PC-3 (cell line): ENCODE results near the gene GLRA3. TPM values are rescaled to one million over a fixed set of nuclear protein-coding genes. Genes with fewer than 3 reads are reported as not detected.

Experiments used
- ATAC-seq: fragments of 200-7000 bp; cut with Tn5 transposase; 2 replicates; pipeline ENCODE4 v1.9.1; 2020; ENCODE audit warnings: mild to moderate bottlenecking, moderate library complexity
- Bru-seq: library from RNA; stranded (reverse); fragments of 400-500 nt; gene quantifications from one replicate; lab custom pipeline; 2021; lab: Mats Ljungman, UMichigan
- BruChase-seq, 2 experiments: library from RNA; stranded (reverse); fragments of 400-500 nt; gene quantifications; one replicate each; lab custom pipeline; 2021; lab: Mats Ljungman, UMichigan
- BruUV-seq: library from RNA; stranded (reverse); fragments of 400-500 nt; replicated peaks from 2 replicates; lab custom pipeline; 2021; lab: Mats Ljungman, UMichigan
- CTCF ChIA-PET: fragments of 300-600 bp; sonication (Branson Sonifier 250); formaldehyde crosslinking; loops from one replicate; lab custom pipeline; 2022; ENCODE audit warnings: antibody characterized with exemption; lab: Charles Lee
- POLR2A ChIA-PET: fragments of 300-600 bp; sonication (Branson Sonifier 250); formaldehyde crosslinking; loops from one replicate; lab custom pipeline; 2022; ENCODE audit warnings: antibody characterized with exemption; ENCODE audit not compliant: unreplicated experiment; lab: Charles Lee
- DNase-seq: peaks from one replicate; pipeline ENCODE4 v3.0.0-alpha.2; 2015
- H2AFZ ChIP-seq: fragments of 300-600 bp; sonication (generic); 2 replicates; pipeline ENCODE4 v1.6.0; 2016; ENCODE audit warnings: antibody characterized with exemption, low read length
- H3F3A ChIP-seq: fragments of 300-600 bp; sonication (generic); one replicate; pipeline ENCODE4 v1.6.0; 2017; ENCODE audit warnings: antibody characterized with exemption, low read length, control low read depth, mild to moderate bottlenecking; ENCODE audit not compliant: unreplicated experiment
- H3K27ac ChIP-seq: fragments of 300-600 bp; sonication (generic); 2 replicates; pipeline ENCODE4 v1.5.1; 2016; ENCODE audit warnings: mild to moderate bottlenecking, low read length
- H3K27me3 ChIP-seq: fragments of 300-600 bp; sonication (generic); 2 replicates; pipeline ENCODE4 v1.6.1; 2016; ENCODE audit warnings: low read length, mixed read lengths
- H3K36me3 ChIP-seq: fragments of 300-600 bp; sonication (generic); 2 replicates; pipeline ENCODE4 v1.6.1; 2016; ENCODE audit warnings: low read depth, mixed run types, low read length, mixed read lengths
- H3K4me1 ChIP-seq: fragments of 300-600 bp; sonication (generic); 2 replicates; pipeline ENCODE4 v1.5.1; 2016; ENCODE audit warnings: low read length; ENCODE audit not compliant: insufficient read depth
- H3K4me2 ChIP-seq: fragments of 300-600 bp; sonication (generic); 2 replicates; pipeline ENCODE4 v1.6.0; 2016; ENCODE audit warnings: low read length
- H3K4me3 ChIP-seq: fragments of 300-600 bp; sonication (generic); 2 replicates; pipeline ENCODE4 v1.5.1; 2016; ENCODE audit warnings: mild to moderate bottlenecking, low read length, mixed read lengths
- H3K79me2 ChIP-seq: fragments of 300-600 bp; sonication (generic); 2 replicates; pipeline ENCODE4 v1.6.1; 2017; ENCODE audit warnings: low read length, mixed read lengths
- H3K9ac ChIP-seq: fragments of 300-600 bp; sonication (generic); 2 replicates; pipeline ENCODE4 v1.6.0; 2016; ENCODE audit warnings: mild to moderate bottlenecking, low read length
- H3K9me2 ChIP-seq: fragments of 300-600 bp; sonication (generic); replicated peaks from 2 replicates; pipeline ENCODE4 v1.6.1; 2016; ENCODE audit warnings: mixed run types, low read length, mixed read lengths
- H3K9me3 ChIP-seq: fragments of 300-600 bp; sonication (generic); 2 replicates; pipeline ENCODE4 v1.6.1; 2016; ENCODE audit warnings: low read length, mixed read lengths
- H4K20me1 ChIP-seq: fragments of 300-600 bp; sonication (generic); 2 replicates; pipeline ENCODE4 v1.6.1; 2016; ENCODE audit warnings: low read length, mixed read lengths
- EZH2 ChIP-seq: fragments of 300-600 bp; sonication (generic); IDR thresholded peaks from one replicate; pipeline ENCODE4 v1.6.1; 2017; ENCODE audit warnings: antibody characterized with exemption, mild to moderate bottlenecking, low read length; ENCODE audit not compliant: unreplicated experiment
- EZH2phosphoT487 ChIP-seq: fragments of 300-600 bp; sonication (generic); IDR thresholded peaks from 2 replicates; pipeline ENCODE4 v1.6.1; 2018; ENCODE audit warnings: mild to moderate bottlenecking, antibody characterized with exemption, low read length, borderline replicate concordance
- intact Hi-C: fragments of 100-400 bp; cut with micrococcal nuclease; formaldehyde crosslinking; loops from 2 replicates; pipeline ENCODE4 v1.9.0; 2023
- long read RNA-seq: library from polyadenylated mRNA; unstranded; transcript quantifications from one replicate; pipeline ENCODE4 v2.0.0, GENCODE V29; 2021; ENCODE audit not compliant: unreplicated experiment
- total RNA-seq: library from RNA; depleted of rRNA; stranded (reverse); fragments of >200 nt; gene quantifications from 2 replicates; pipeline ENCODE4 v1.2.3, GENCODE V29; 2014; rRNA removed
- TF ChIP-seq, protein P1 (sequence below): fragments of 300-600 bp; sonication (generic); conservative IDR thresholded peaks from 2 replicates; pipeline ENCODE4 v1.5.1; 2017; ENCODE audit warnings: antibody characterized with exemption, low read depth, mild to moderate bottlenecking, low read length

GLRA3 gene
- total RNA-seq, result not detected in 2 replicates
- percentile 2 among the genes with signal in this experiment for Bru-seq, nascent RNA
- percentile 2 among the genes with signal in this experiment for BruChase-seq, experiment 1, labeled RNA remaining after a 6-hour chase
- BruChase-seq, experiment 2, labeled RNA remaining after a 2-hour chase, result percentile 4 among the genes with signal in this experiment
- long read RNA-seq, result 0 reads

DNA sequence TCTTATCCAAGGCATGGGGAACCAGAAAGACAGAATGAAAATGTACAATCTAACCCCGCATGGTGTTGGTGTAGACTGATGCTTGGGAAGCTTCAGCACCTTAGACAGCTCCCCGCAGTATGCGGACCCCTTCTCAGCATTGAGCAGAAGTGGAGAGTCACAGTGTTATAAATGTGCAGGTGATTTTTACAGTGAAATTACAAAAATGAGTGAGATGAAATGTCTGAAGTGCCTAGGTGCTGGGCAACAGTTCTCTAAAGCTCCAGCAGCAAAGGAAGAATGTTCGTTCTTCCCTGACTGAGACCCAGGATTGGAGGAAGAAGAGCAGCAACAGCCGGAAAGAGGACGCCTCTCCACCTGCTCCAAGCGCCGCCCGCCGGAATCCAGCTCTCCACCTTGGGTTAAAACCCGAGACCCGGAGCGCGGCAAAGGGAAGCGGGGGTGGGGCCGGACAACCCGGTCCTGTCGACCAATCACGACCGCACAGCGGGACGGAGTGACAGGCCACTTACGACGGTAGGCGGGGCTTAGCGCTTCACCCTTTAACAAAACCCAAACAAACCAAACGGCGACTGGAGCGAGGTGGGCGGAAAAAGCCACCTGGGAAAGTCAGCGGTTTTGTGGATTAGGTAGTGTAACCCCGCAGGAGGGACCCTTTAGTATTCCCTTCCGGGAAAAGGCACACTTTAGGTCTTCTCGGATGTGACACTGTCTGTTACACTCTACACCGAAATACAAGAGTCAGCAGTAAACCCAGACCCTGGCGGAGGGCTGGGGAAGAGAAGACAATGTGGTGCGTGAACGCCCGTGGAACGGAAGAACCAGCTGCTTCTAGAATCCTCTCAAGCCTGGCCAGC lies at the start of gene GLRA3:
GLRA3 (minus strand) TSS at position 403 of the 857 bp plus-strand sequence. CDS start 436 bp downstream, outside the sequence.
- CTCF ChIA-PET, result interaction anchor here (0.5 kb wide), 1 partner anchor 206 kb away, joined by 4 read pairs; no protein-coding TSS in a partner anchor
- H3K4me2 ChIP-seq, result peak within 1 kb of the TSS; percentile 26
- no peaks in the 10 kb centered on the region for H3K27me3 ChIP-seq
- no peaks in the 10 kb centered on the region for H3K9me2 ChIP-seq
- H3K4me1 ChIP-seq, result no peaks in the 10 kb centered on the region
- no peaks in the 10 kb centered on the region for H4K20me1 ChIP-seq
- peak; percentile 55; the same call in 1 of the 2 replicates for ATAC-seq
- no peaks in the 10 kb centered on the region for H3K79me2 ChIP-seq
- H3F3A ChIP-seq, result no peaks in the 10 kb centered on the region
- H3K36me3 ChIP-seq, result no peaks in the 10 kb centered on the region
- TF ChIP-seq EZH2phosphoT487, result no peak
- TF ChIP-seq EZH2, result no peak
- TF ChIP-seq, protein P1, sequence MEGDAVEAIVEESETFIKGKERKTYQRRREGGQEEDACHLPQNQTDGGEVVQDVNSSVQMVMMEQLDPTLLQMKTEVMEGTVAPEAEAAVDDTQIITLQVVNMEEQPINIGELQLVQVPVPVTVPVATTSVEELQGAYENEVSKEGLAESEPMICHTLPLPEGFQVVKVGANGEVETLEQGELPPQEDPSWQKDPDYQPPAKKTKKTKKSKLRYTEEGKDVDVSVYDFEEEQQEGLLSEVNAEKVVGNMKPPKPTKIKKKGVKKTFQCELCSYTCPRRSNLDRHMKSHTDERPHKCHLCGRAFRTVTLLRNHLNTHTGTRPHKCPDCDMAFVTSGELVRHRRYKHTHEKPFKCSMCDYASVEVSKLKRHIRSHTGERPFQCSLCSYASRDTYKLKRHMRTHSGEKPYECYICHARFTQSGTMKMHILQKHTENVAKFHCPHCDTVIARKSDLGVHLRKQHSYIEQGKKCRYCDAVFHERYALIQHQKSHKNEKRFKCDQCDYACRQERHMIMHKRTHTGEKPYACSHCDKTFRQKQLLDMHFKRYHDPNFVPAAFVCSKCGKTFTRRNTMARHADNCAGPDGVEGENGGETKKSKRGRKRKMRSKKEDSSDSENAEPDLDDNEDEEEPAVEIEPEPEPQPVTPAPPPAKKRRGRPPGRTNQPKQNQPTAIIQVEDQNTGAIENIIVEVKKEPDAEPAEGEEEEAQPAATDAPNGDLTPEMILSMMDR, result no peak
- no peak within 1 kb of the TSS for H3K4me3 ChIP-seq
- no peak within 1 kb of the TSS for H3K9ac ChIP-seq
- no peak within 1 kb of the TSS for H3K27ac ChIP-seq
- POLR2A ChIA-PET, result no interaction called here
- no peaks in the 10 kb centered on the region for H3K9me3 ChIP-seq
- DNase-seq, result peak; percentile 6
- intact Hi-C loops, result no loop called here
- no TSS peak for BruUV-seq
- no peak within 1 kb of the TSS for H2AFZ ChIP-seq

- intact Hi-C loops, result loop anchor here (1.0 to 2.0 kb wide), 3 partner anchors 250 to 662 kb away; no protein-coding TSS in a partner anchor
- H3K36me3 ChIP-seq, result no peaks in the 10 kb centered on the region
- BruUV-seq, result no TSS peak
These were observed 45.9 kb upstream of the GLRA3 start for GRCh38 chr4:174874898-174875297.

More at GRCh38 chr4:174874898-174875297, 45.9 kb upstream of the GLRA3 start:
- Histone ChIP-seq H3K9me2 (no peaks in the 10 kb centered on the region), H3K27ac (no peak overlapping the region), H4K20me1 (no peaks in the 10 kb centered on the region), H3K9ac (no peak overlapping the region), H3K4me3 (no peak overlapping the region), H3F3A (no peaks in the 10 kb centered on the region), H2AFZ (no peak overlapping the region), H3K27me3 (no peaks in the 10 kb centered on the region), H3K9me3 (no peaks in the 10 kb centered on the region), H3K4me2 (no peak overlapping the region), H3K4me1 (peaks cover 10% of the 10 kb centered on the region), H3K79me2 (no peaks in the 10 kb centered on the region)
- DNase-seq (no peak), ATAC-seq (no peak)
- ChIA-PET POLR2A (interaction anchor here (1.0 kb wide), 1 partner anchor 251 kb away, joined by 3 read pairs; no protein-coding TSS in a partner anchor), CTCF (no interaction called here)
- TF ChIP-seq, protein P1, result no peak
- TF ChIP-seq EZH2, result no peak
- TF ChIP-seq EZH2phosphoT487, result no peak
